Midbrain (tissue), 1 donor: ENCODE data around the gene UBA1.

ENCODE experiments used
- DNase-seq: peaks from one replicate; lab custom pipeline; 2025; lab: John Stamatoyannopoulos, UW

UBA1 gene

DNA sequence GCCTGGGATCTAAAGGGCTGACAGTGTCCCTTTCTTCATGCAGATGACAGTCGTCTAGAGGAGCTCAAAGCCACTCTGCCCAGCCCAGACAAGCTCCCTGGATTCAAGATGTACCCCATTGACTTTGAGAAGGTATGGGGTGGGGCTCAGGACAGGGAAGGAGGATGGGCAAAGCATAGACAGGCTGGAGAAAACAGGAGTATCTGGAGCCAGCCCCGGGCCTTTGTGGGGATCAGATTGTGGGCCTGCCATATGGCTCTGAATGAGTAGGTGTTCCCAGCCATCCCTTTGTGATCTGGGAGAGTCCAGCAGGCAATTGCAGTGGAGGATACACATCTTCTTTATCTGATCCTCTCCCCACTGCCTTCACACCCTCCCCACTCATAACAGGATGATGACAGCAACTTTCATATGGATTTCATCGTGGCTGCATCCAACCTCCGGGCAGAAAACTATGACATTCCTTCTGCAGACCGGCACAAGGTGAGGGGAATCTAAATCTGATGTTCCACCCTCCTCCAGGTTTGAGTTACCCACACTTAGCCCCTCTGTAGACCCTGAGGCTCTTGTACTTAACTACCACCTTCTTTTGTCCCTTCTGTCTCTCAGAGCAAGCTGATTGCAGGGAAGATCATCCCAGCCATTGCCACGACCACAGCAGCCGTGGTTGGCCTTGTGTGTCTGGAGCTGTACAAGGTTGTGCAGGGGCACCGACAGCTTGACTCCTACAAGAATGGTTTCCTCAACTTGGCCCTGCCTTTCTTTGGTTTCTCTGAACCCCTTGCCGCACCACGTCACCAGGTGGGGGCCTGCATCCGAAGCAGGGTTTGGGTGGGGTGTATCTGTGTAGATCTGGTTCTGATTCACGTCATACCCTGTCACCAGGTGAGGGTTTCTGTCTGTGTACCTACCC is 19.0 kb downstream of the UBA1 start:
- no peak for DNase-seq

DNA sequence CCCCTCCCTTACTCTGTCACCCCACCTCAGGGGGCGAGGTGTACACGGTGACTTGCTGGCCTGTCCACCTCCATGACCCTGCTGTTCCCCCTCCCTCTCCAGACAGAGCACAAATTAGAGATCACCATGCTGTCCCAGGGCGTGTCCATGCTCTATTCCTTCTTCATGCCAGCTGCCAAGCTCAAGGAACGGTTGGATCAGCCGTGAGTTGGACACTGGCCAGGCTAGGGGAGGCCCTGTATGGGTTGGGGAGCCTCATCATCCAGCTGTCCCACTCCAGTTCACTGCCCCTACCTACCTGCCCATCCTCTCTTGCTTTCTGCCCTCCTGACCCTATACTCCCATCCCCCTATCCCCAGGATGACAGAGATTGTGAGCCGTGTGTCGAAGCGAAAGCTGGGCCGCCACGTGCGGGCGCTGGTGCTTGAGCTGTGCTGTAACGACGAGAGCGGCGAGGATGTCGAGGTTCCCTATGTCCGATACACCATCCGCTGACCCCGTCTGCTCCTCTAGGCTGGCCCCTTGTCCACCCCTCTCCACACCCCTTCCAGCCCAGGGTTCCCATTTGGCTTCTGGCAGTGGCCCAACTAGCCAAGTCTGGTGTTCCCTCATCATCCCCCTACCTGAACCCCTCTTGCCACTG is 20.9 kb downstream of the UBA1 start:
- no peak for DNase-seq

DNA sequence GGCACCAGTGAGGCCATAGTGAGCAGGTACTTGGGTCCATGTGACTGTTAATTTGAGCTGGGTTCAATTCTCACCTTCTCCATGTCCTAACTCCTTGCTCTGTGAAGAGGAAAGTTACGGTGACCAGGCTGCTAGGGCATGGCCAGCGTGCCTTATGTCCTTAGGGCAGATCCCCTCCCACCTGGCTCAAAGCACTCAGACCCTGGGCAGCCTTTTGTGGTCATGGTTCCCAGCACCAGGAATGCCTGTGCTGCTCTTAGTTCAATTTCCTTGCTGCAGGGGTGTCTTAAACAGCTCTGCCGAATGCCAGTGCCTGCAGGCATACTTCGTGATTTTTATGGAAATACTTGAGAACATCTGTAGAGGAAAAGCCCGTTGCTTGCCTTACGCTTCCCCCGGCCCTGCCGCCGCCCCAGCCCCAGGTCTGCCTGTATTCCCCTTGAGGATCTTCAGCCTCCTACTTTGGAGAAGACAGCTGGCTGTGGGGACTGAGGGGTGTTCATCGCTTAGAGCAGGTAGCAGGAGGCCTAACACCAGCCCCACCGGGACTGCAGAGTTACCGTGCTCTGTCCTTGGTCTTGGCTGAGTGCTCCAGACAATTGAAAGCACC is 21.8 kb downstream of the UBA1 start:
- no peak for DNase-seq

DNA sequence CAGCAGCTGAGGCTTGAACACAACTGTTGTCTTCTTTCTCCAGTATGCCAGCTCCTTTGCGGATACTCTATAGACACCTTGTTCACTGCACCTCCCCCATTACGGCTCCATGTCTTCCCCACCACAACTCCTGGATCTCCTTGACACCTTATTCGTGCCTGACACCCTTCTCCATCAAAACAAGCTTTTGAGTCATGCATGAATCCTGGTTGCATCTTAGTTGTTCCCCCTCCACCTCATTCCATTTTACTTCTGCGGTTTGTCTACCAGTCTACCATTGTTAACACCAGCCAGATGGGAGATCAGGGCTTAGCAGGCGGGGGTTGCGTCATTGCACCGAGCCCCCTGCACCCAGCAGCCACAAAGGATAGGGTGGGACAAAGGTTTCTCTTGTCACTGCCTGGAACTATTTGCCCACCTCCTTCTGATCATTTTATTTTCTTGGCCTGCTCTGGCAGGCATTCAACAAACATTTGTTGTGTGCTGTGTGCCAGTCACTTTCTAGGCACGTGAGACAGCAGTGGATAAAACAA is 22.8 kb downstream of the UBA1 start:
- DNase-seq, result no peak

DNA sequence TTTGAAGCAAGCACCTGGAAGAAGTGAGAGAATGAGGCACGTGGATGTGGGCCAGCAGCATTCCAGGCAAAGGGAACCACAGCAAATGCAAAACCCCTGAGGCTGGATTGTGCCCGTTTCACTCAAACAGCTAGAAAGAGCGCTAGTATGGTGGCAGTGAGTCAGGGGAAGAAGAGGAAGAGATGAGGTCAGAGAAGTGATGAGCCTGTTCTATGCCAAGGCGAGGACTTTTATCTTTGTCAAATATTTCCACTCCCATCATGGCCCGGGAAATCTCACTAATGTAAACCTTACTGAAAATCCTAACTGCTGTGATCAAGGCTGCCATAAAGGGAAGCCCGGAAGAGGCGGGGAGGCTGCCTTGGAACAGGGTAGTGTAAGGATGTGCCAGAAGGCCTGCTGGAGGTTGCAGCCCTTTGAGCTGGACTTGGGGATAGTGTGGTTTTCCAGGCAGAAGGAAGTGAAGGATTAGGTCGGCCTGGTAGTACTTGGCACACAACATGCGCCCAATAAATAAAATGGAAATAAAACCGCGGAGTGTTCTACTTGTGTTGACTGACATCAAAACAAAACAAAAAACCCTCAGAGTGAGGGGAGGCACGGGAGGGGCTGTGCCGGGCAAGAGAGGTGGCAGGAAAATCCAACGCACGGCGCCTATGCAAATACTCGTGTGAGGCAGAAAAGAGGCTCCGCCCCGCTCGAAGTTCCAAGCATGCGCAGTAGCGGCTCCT is 23.7 kb downstream of the UBA1 start:
- no peak for DNase-seq

DNA sequence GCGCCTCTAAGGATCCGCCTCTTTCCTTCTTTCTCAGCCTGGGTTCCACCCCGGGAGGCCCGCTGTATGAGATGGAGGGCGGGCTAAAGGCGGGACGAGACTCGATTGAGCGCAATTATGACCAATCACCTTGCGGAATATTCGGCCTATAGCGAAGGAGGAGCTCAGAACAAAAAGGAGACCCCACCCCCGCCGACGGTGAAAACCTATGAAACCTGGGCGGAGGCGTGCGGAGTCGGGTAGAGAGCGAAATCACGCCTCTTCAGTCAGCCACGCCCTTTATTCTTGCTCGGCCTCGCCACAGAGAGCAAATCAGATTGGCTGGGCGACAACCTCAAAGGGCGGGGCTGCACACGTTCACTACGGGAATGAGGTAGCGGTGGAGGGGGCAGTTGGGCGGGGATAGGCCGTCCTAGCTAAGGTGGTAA is 24.2 kb downstream of the UBA1 start:
- peak; percentile 98 for DNase-seq

DNA sequence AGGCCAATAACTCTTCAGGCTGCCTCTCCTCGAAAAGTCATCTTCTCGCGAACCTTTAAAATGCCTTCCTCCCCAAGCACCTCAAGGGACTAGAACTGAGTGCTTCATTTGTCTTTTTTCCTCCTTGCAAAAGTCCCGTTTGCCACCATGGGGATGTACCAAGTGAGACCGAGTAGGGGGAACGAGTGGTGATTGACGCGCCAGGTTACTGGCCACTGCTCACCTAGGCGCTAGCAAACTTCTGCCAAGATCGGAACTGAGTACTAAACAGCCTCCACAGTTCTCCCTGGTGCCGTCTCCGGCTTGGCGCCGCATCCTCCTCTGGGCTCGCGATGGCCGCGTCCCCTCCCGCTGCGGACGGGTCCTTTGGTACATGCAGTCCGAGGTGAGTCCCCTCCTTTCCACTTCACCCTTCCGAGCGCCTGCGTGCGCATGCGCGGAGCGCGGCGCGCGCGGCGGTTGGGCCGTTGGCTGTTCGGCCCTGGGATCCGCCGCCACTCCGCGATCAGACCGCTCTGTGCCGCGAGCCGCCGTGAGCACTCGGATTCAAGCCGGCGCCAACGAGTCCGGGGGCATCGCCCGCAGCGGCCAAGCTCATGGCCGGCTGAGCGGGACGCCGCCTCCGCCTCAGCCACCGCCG is 24.8 kb downstream of the UBA1 start, which contains the start of gene CDK16:
CDK16 (plus strand) TSS at position 402 of the 640 bp plus-strand sequence. CDS start 4,877 bp downstream, outside the sequence.
- peak; percentile 90 for DNase-seq

DNA sequence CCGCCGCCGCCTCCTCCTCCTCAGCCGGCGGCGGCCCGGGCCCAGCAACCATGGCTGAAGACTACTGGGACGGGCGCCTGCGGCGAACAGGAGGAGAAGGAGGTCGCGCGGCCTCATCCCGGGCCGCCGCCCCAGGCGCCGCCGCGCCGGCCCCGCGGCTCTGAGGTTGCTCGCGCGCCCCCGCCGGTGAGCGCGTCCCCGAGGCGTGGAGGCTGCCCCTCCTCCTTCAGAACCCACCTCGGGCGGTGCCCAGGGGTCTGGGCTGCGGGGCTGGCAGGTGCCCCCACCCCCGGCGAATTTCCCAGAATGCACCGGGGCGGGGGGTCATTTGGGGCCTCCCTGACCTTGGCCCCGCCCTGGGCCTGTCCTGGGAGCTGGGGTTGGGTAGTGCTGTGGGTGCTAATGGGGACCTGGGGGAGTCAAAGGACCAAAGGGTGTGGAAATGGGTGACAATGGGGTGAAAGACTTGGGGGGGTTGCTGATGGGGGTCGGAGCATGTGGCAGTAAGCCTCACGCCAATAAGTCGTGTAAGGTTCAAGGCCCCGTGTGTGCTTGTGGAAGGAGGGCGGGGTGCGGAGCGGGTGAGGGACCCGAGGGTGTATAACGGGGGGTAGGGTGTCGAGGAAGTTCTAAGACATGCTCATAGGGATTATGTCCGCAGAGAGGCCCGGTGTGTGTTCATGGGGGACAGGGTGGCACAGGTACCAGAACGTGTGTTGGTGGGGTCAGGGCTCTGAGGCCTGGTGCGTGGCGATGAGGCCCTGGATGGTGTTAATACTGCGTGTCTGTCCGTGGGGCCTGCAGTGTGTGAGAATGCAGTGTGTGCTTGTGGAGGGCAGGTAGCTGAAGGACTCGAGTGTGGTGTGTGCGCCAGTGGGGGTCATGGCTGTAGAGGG is 25.5 kb downstream of the UBA1 start:
- no peak for DNase-seq

DNA sequence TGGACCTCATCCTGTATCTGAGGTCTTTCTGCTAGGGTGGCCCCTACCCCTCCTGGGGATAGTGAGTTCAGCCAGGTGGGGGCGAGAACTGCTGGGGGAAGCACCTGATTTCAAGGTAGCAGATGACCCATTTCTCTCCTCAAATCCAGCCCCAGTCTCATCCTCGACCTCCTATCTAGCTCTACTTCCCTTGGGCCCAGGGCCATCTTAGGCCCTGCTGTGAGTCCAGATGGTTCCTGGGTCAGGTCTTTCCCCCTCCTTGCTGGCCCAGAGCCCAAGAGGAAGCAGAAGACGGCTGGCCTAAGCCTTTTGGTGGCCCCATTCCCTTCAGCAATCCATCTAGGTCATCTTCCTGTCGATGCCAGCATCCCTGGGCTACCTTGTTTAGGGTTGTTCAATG is 28.1 kb downstream of the UBA1 start:
- DNase-seq, result no peak

DNA sequence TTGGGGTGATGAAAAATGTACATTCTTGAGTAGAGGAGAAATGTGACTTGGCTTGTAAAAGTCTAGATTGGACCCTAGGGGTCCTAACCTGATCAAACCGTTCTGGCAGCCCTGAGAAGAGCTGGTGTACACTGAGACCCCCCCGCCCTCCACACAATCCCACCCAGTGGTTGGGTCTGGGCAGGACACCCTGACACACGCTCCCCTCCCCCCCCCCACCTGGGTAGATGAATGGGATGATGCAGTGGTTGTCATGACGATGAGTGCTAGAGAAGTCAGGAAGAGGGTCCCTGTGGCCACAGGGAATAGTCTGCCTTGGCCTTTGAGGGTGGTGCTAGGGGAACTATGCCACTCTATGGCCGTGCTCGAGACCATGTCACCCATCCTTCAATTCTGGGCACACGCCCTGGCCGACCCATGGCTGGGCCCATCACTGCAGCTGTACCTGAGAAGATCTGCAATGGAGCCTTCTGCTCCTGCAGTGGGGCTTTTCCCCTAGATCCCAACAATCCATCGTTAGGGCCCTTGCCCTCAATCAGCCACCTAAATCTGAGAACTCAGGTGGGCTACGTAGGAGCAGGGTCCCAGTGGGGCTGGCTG is 29.2 kb downstream of the UBA1 start:
- no peak for DNase-seq

DNA sequence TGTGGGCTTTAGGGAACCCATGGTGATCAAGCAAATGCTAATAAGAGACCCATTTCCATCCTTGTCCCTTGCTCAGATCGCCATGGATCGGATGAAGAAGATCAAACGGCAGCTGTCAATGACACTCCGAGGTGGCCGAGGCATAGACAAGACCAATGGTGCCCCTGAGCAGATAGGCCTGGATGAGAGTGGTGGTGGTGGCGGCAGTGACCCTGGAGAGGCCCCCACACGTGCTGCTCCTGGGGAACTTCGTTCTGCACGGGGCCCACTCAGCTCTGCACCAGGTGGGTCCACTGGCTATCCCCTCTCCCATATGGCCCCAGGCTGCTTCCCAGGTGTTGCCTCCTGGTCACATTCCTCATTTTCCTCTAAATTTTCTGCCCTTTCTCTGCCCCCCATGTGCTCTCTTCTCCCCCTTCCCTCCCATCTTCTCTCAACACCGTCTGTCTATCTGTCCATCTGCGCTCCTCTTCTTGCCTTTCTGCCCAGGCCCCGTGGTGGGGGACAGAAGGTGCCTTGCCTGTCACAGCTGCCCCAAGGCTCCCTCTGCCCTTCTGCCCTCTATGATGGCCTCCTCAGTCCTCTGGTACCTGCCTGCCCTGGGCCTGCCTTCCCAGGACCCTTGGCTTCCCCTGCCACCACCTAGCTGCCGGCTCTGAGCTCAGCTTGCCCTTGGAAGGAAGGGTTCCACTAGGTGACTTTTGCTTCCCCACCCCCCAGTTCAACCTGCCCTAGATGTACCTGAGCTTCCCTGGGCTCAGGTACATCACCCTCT is 30.0 kb downstream of the UBA1 start:
- no peak for DNase-seq

DNA sequence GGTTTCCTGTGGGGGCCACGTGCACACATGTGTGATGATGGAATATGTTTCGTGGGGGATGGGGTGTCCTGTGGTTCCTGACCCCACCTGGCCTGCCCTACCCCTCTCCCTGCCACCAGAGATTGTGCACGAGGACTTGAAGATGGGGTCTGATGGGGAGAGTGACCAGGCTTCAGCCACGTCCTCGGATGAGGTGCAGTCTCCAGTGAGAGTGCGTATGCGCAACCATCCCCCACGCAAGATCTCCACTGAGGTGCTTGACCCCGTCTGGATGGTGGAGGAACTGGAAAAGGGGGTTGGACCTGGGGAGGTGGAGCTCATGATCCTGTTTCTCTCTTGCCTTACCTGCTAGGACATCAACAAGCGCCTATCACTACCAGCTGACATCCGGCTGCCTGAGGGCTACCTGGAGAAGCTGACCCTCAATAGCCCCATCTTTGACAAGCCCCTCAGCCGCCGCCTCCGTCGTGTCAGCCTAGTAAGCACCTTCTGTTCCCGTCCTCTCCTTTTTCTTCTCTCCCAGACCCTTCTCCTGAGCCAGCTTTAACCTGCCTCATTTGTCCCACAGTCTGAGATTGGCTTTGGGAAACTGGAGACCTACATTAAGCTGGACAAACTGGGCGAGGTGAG is 30.8 kb downstream of the UBA1 start:
- DNase-seq, result no peak

DNA sequence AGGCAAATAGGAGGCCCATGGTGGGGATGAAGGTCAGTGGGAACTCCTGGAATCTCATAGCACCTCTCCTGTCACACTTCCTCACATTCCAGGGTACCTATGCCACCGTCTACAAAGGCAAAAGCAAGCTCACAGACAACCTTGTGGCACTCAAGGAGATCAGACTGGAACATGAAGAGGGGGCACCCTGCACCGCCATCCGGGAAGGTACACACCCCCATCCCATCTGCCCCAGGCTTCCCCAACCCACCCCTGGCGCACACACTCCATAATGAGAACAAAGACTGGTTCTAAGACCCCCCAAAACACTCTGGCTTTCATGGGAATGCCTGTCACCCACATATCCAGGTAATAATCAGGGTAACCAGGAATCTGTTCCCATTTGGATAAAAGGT is 31.3 kb downstream of the UBA1 start:
- no peak for DNase-seq

DNA sequence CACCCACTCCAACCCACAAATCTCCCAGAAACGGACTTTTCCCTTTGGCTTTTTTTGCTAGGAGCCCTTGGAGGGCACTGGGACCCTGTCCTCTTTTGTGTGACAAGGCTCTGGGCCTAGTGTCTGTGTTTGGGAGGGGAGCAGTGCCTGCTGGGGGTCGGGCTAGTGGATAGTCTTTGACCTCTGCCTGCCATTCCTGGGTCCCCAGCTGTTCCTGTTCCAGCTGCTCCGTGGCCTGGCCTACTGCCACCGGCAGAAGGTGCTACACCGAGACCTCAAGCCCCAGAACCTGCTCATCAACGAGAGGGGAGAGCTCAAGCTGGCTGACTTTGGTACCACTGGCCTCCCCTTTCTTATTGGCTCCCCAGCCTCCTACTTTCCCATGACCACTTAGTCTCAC is 32.4 kb downstream of the UBA1 start:
- no peak for DNase-seq

DNA sequence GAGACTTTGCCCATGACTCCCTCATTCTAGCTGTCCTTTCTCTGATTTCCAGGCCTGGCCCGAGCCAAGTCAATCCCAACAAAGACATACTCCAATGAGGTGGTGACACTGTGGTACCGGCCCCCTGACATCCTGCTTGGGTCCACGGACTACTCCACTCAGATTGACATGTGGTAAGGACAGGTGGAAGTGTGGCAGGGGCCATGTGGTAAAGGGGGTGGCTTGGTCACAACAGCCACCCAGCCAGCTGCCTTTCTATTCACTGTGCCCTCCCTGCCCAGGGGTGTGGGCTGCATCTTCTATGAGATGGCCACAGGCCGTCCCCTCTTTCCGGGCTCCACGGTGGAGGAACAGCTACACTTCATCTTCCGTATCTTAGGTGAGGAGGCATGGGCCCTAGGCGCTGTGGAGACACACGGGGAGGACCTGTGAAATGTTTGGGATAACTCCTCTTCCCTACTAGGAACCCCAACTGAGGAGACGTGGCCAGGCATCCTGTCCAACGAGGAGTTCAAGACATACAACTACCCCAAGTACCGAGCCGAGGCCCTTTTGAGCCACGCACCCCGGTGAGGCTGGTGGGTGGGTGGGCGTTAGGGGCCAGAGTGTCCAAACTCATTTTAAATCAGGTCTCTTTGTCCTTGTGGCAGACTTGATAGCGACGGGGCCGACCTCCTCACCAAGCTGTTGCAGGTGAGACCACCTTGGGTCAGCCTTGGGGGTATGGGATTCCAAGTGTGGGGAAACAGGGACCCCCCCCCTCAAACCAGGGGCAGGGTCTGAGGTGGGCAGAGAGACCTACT is 33.1 kb downstream of the UBA1 start:
- DNase-seq, result no peak

DNA sequence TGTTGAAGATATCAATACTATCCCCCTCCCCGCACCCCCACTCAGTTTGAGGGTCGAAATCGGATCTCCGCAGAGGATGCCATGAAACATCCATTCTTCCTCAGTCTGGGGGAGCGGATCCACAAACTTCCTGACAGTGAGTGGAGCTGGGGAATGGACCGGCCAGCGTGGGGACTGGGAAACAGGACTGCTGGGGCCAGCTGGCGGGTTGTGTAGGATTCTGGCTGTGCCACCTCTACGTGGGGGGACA is 33.6 kb downstream of the UBA1 start:
- DNase-seq, result no peak

DNA sequence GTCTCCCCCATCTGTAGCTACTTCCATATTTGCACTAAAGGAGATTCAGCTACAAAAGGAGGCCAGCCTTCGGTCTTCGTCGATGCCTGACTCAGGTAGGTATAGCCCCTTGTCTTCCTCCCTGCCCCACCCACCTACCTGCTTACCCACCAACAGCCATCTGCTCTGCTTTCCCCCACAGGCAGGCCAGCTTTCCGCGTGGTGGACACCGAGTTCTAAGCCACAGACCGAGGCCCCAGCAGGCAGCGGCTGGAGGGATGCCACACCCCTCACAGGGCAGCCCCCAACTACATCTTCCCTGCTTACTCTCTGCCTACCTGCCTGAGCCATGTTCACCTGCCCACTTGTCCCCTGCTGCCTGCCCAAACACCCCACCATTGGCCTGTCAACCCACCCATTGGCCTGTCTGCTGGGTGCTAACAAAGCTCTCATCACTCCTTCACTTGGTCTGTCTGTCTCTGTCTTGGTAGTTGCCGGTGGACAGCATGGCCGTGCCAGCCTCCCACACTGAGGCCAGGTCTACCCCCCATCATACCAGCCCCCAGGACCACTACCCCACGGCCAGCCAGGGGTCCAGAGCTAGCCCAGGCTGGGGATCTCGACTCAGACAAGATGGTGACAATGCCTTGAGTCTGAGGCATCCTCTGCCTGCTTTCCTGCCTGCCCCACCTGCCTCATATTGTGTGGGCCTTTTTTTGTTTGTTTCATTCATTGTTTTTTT is 35.1 kb downstream of the UBA1 start:
- DNase-seq, result no peak

DNA sequence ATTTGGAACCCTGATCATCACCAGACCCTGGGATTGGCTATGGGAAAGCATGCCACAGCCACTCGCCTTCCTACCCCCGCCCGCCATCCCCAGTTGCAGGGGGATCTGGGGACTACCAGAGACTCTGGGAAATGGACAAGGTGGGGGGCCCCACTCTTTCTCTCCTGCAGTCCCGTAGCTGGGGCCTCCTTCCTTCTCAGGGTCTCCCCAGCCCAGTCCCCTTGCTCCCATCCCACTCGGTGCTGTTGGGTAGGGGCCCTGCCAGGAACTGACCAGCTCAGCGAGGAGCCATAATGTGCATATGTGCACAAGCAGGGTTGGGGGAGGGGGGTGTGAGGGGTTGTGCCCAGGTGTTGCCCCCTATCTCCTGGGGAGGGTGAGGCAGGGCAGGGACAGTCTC is 35.8 kb downstream of the UBA1 start:
- DNase-seq, result no peak
